Liver (tissue), 3 donors: ENCODE measurements around the gene C2orf66.

Experiments used
- EGR1 ChIP-seq, 2 donors: IDR thresholded peaks; 2 replicates each; pipeline ENCODE4 v1.6.1; 2016 to 2018; ENCODE audit warnings: antibody characterized with exemption in 2 of 2, low read depth in 2 of 2
- FOXA1 ChIP-seq: IDR thresholded peaks from 2 replicates; pipeline ENCODE4 v1.6.1; 2016; ENCODE audit warnings: antibody characterized with exemption
- GABPA ChIP-seq, 2 donors: IDR thresholded peaks in 1 of 2; conservative IDR thresholded peaks in 1 of 2; 2 replicates each; pipeline ENCODE4 v1.6.1; 2016; ENCODE audit warnings: antibody characterized with exemption in 2 of 2, mild to moderate bottlenecking in 1 of 2, moderate library complexity in 1 of 2
- JUND ChIP-seq, 2 donors: IDR thresholded peaks; 2 replicates each; pipeline ENCODE4 v1.6.1; 2016; ENCODE audit warnings: antibody characterized with exemption in 2 of 2
- RAD21 ChIP-seq, 2 donors: IDR thresholded peaks; 2 replicates each; pipeline ENCODE4 v1.6.1; 2016; ENCODE audit warnings: antibody characterized with exemption in 2 of 2, mild to moderate bottlenecking in 2 of 2
- SP1 ChIP-seq: IDR thresholded peaks from 2 replicates; pipeline ENCODE4 v1.6.1; 2018; ENCODE audit warnings: antibody characterized with exemption, mild to moderate bottlenecking
- TAF1 ChIP-seq: conservative IDR thresholded peaks from 2 replicates; pipeline ENCODE4 v1.6.1; 2016; ENCODE audit warnings: antibody characterized with exemption, mild to moderate bottlenecking
- TF ChIP-seq, protein P1 (sequence below): fragments of 150-350 bp; IDR thresholded peaks from 2 replicates; pipeline ENCODE4 v1.5.1; 2017; ENCODE audit warnings: improper control_type of control experiment, low read depth, low read length; ENCODE audit not compliant: missing input control
- TF ChIP-seq, protein P2 (sequence below): IDR thresholded peaks from 2 replicates; pipeline ENCODE4 v1.6.1; 2016; ENCODE audit warnings: antibody characterized with exemption
- TF ChIP-seq, protein P3 (sequence below): IDR thresholded peaks from 2 replicates; pipeline ENCODE4 v1.6.1; 2016; ENCODE audit warnings: antibody characterized with exemption
- TF ChIP-seq, protein P4 (sequence below): IDR thresholded peaks from 2 replicates; pipeline ENCODE4 v1.6.1; 2016; ENCODE audit warnings: antibody characterized with exemption
- donor health status: healthy.
- donor health status: healthy.

- TF ChIP-seq, protein P1, sequence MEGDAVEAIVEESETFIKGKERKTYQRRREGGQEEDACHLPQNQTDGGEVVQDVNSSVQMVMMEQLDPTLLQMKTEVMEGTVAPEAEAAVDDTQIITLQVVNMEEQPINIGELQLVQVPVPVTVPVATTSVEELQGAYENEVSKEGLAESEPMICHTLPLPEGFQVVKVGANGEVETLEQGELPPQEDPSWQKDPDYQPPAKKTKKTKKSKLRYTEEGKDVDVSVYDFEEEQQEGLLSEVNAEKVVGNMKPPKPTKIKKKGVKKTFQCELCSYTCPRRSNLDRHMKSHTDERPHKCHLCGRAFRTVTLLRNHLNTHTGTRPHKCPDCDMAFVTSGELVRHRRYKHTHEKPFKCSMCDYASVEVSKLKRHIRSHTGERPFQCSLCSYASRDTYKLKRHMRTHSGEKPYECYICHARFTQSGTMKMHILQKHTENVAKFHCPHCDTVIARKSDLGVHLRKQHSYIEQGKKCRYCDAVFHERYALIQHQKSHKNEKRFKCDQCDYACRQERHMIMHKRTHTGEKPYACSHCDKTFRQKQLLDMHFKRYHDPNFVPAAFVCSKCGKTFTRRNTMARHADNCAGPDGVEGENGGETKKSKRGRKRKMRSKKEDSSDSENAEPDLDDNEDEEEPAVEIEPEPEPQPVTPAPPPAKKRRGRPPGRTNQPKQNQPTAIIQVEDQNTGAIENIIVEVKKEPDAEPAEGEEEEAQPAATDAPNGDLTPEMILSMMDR, result no peak
- TF ChIP-seq, protein P2, sequence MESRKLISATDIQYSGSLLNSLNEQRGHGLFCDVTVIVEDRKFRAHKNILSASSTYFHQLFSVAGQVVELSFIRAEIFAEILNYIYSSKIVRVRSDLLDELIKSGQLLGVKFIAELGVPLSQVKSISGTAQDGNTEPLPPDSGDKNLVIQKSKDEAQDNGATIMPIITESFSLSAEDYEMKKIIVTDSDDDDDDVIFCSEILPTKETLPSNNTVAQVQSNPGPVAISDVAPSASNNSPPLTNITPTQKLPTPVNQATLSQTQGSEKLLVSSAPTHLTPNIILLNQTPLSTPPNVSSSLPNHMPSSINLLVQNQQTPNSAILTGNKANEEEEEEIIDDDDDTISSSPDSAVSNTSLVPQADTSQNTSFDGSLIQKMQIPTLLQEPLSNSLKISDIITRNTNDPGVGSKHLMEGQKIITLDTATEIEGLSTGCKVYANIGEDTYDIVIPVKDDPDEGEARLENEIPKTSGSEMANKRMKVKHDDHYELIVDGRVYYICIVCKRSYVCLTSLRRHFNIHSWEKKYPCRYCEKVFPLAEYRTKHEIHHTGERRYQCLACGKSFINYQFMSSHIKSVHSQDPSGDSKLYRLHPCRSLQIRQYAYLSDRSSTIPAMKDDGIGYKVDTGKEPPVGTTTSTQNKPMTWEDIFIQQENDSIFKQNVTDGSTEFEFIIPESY, result no peak
- no peak for TF ChIP-seq TAF1
- TF ChIP-seq, protein P3, sequence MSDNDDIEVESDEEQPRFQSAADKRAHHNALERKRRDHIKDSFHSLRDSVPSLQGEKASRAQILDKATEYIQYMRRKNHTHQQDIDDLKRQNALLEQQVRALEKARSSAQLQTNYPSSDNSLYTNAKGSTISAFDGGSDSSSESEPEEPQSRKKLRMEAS, result no peak
- no peak for TF ChIP-seq JUND (IDR thresholded peaks at IDR 0.05)
- TF ChIP-seq, protein P4, sequence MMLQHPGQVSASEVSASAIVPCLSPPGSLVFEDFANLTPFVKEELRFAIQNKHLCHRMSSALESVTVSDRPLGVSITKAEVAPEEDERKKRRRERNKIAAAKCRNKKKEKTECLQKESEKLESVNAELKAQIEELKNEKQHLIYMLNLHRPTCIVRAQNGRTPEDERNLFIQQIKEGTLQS, result no peak
- no peak for TF ChIP-seq GABPA (IDR thresholded peaks at IDR 0.05 in 1 of 2, conservative IDR thresholded peaks at IDR 0.05 in 1 of 2)
- no peak for TF ChIP-seq FOXA1
- TF ChIP-seq SP1, result no peak
- TF ChIP-seq RAD21 (IDR thresholded peaks at IDR 0.05), result no peak
- TF ChIP-seq EGR1 (IDR thresholded peaks at IDR 0.05; ENCODE audit: low read depth in 2 of 2), result no peak
Observed at GRCh38 chr2:196845371-196845770, 36.2 kb upstream of the C2orf66 start.
